Neutrophil (primary cell): ENCODE measurements around the gene RAPGEF5.

ENCODE experiments used
- H3K27ac ChIP-seq: fragments of 200-600 bp; sonication (generic); 2 replicates; pipeline ENCODE4 v1.5.1; 2016; ENCODE audit warnings: mild to moderate bottlenecking, moderate library complexity
- H3K27me3 ChIP-seq: fragments of 200-600 bp; sonication (generic); 2 replicates; pipeline ENCODE4 v1.6.0; 2016; ENCODE audit warnings: mild to moderate bottlenecking
- H3K36me3 ChIP-seq: fragments of 200-600 bp; sonication (generic); 2 replicates; pipeline ENCODE4 v1.5.1; 2017
- H3K4me1 ChIP-seq, 2 experiments: fragments of 200-600 bp in 1 of 2; sonication (generic) in 1 of 2; 1 replicate in 1 of 2; 2 replicates in 1 of 2; pipeline versions ENCODE4 v1.5.1 to v1.6.1; 2013 to 2016; ENCODE audit warnings: low read depth in 1 of 2, low read length in 1 of 2, mild to moderate bottlenecking in 1 of 2, moderate library complexity in 1 of 2; ENCODE audit not compliant: control insufficient read depth in 1 of 2, insufficient read depth in 1 of 2
- H3K4me3 ChIP-seq, 2 experiments: fragments of 200-600 bp in 1 of 2; sonication (generic) in 1 of 2; 1 replicate in 1 of 2; 2 replicates in 1 of 2; pipeline ENCODE4 v1.5.1; 2013 to 2016; ENCODE audit warnings: low read depth in 1 of 2, low read length in 1 of 2, mild to moderate bottlenecking in 1 of 2, moderate library complexity in 1 of 2
- H3K9me3 ChIP-seq: fragments of 200-600 bp; sonication (generic); 2 replicates; pipeline ENCODE4 v1.5.1; 2016
- CTCF ChIP-seq: fragments of 200-600 bp; sonication (generic); IDR thresholded peaks from 2 replicates; pipeline ENCODE4 v1.5.1; 2016; ENCODE audit warnings: antibody characterized with exemption

The RAPGEF5 gene

GRCh38 chr7:22329816-22330524, 27.0 kb downstream of the RAPGEF5 start:
- Histone ChIP-seq H3K4me3 (no peak overlapping the region), H3K4me1 (no peaks in the 10 kb centered on the region), H3K9me3 (no peaks in the 10 kb centered on the region), H3K27me3 (no peaks in the 10 kb centered on the region), H3K27ac (no peak overlapping the region), H3K36me3 (no peaks in the 10 kb centered on the region)
- TF ChIP-seq CTCF = no peak

GRCh38 chr7:22326181-22326580, 30.8 kb downstream of the RAPGEF5 start:
- no peak for TF ChIP-seq CTCF
- H3K36me3 ChIP-seq = no peaks in the 10 kb centered on the region
- H3K27me3 ChIP-seq = no peaks in the 10 kb centered on the region
- no peak overlapping the region for H3K27ac ChIP-seq
- no peaks in the 10 kb centered on the region for H3K4me1 ChIP-seq
- no peak overlapping the region for H3K4me3 ChIP-seq
- H3K9me3 ChIP-seq = no peaks in the 10 kb centered on the region

GRCh38 chr7:22325671-22326070, 31.3 kb downstream of the RAPGEF5 start:
- H3K4me3 ChIP-seq = no peak overlapping the region
- H3K9me3 ChIP-seq = no peaks in the 10 kb centered on the region
- no peaks in the 10 kb centered on the region for H3K27me3 ChIP-seq
- no peaks in the 10 kb centered on the region for H3K4me1 ChIP-seq
- no peak for TF ChIP-seq CTCF
- H3K27ac ChIP-seq = no peak overlapping the region
- H3K36me3 ChIP-seq = no peaks in the 10 kb centered on the region

GRCh38 chr7:22323714-22324113, 33.2 kb downstream of the RAPGEF5 start:
- H3K36me3 ChIP-seq = no peaks in the 10 kb centered on the region
- no peak for TF ChIP-seq CTCF
- H3K27me3 ChIP-seq = no peaks in the 10 kb centered on the region
- no peak overlapping the region for H3K4me3 ChIP-seq
- H3K9me3 ChIP-seq = no peaks in the 10 kb centered on the region
- H3K27ac ChIP-seq = no peak overlapping the region
- no peaks in the 10 kb centered on the region for H3K4me1 ChIP-seq

GRCh38 chr7:22320416-22320815, 36.5 kb downstream of the RAPGEF5 start:
- no peaks in the 10 kb centered on the region for H3K27me3 ChIP-seq
- H3K9me3 ChIP-seq = no peaks in the 10 kb centered on the region
- no peaks in the 10 kb centered on the region for H3K4me1 ChIP-seq
- no peak overlapping the region for H3K27ac ChIP-seq
- TF ChIP-seq CTCF = no peak
- H3K4me3 ChIP-seq = no peak overlapping the region
- H3K36me3 ChIP-seq = no peaks in the 10 kb centered on the region
